Astrocyte (in vitro differentiated cells and primary cell): Measurements from ENCODE around the gene HERC2.

Experiments used
- EZH2 ChIP-seq: IDR thresholded peaks from 2 replicates; pipeline ENCODE4 v1.6.1; 2012; ENCODE audit warnings: mild to moderate bottlenecking, low read length, inconsistent platforms; ENCODE audit not compliant: insufficient read depth
- TF ChIP-seq, protein P1 (sequence below): IDR thresholded peaks from 2 replicates; pipeline ENCODE4 v1.5.1; 2011; ENCODE audit warnings: low read depth, mild to moderate bottlenecking, inconsistent platforms, low read length, moderate library complexity; ENCODE audit not compliant: insufficient read depth

DNA sequence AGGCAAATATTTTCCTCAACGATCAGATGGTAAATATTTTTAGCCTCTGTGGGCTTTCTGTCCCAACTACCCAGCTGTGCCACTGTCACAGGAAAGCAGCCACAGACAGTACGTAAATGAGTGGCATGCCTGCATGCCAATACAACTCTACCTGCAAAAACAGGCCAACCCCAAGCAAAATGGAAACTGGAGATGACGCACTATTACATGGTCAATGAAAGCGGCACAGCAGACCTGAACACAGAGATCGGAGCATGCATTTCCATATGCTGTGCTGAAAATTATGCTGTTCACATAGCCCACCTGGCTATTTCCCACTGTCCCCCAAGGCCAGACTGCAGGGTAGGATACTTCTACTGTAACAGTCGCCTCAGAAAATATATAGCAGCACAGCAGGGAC lies 57.8 kb downstream of the HERC2 start:
- TF ChIP-seq, protein P1, sequence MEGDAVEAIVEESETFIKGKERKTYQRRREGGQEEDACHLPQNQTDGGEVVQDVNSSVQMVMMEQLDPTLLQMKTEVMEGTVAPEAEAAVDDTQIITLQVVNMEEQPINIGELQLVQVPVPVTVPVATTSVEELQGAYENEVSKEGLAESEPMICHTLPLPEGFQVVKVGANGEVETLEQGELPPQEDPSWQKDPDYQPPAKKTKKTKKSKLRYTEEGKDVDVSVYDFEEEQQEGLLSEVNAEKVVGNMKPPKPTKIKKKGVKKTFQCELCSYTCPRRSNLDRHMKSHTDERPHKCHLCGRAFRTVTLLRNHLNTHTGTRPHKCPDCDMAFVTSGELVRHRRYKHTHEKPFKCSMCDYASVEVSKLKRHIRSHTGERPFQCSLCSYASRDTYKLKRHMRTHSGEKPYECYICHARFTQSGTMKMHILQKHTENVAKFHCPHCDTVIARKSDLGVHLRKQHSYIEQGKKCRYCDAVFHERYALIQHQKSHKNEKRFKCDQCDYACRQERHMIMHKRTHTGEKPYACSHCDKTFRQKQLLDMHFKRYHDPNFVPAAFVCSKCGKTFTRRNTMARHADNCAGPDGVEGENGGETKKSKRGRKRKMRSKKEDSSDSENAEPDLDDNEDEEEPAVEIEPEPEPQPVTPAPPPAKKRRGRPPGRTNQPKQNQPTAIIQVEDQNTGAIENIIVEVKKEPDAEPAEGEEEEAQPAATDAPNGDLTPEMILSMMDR, result no peak
- no peak for TF ChIP-seq EZH2
